MV-4-11 (cell line): ENCODE data around the gene CPTP.
A peak's percentile ranks its signal among the peaks of the same experiment; 100 is the strongest.

ENCODE experiments used
- DNase-seq: peaks from one replicate; lab custom pipeline; 2025; lab: John Stamatoyannopoulos, UW

The CPTP gene

DNA sequence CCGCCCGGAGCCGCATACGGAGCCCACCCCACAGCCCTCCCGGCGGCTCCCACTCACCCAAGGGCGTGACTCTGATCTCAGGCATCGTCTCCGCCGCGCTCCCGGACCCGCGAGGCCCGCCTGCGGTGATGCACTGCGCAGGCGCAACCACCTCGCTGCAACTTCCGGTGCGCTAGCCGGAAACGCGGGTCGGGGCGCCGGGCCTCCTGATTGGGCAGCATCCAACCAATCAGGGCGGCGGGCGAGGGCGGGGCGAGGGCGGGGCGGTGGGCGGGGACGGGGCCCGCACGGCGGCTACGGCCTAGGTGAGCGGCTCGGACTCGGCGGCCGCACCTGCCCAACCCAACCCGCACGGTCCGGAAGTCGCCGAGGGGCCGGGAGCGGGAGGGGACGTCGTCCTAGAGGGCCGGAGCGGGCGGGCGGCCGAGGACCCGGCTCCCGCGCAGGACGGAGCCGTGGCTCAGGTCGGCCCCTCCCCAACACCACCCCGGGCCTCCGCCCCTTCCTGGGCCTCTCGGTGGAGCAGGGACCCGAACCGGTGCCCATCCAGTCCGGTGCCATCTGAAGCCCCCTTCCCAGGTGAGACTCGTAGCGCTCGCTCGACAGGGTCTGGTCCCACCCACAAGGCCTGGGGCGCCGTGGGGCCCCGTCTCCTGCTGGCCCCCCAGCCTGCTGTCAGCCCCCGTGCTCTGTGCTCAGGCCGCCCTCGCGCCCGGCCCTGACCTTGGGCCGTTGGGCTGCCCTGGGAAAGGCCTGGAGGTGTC is at the start of gene CPTP, which contains the start of gene INTS11:
Gene CPTP, plus strand, starts transcription at position 279 of the 764 bp plus-strand sequence. CDS start 2,109 bp downstream, outside the sequence.
Gene INTS11, minus strand, starts transcription at position 137 of the 764 bp plus-strand sequence. Its CDS starts 52 bp downstream, at position 85.
- DNase-seq = peak; percentile 82

DNA sequence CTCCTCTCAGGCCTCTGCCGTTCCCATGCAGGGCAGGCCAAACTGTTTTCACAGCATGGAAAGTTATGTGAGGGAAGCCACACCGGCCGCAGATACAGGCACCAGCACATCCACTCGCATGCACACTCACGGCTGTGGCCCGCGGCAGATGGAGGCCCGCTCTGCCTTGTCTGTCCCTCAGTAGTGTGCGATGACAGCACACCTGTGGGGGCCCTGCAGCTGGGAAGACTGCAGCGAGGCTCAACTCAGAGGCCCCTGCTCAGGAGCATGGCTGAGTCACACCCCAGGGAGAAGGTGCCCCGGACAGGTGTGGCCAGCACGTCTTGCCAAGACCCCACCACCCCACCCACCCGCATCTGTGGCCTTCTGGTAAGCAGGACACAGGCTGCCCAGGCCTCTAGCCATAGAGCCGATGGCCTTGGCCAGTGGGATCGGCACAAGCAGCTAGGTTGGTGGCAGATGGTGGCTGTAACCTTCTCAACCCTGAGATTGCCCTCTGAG is 49.6 kb upstream of the CPTP start:
- no peak for DNase-seq

- no peak for DNase-seq
These were observed 48.8 kb upstream of the CPTP start for GRCh38 chr1:1275836-1276235.

- no peak for DNase-seq
These were observed 46.0 kb upstream of the CPTP start for GRCh38 chr1:1278620-1279019.

- no peak for DNase-seq
These were observed 45.6 kb upstream of the CPTP start for GRCh38 chr1:1279028-1279427.

- DNase-seq = no peak
These were observed 43.7 kb upstream of the CPTP start for GRCh38 chr1:1280782-1281481.

DNA sequence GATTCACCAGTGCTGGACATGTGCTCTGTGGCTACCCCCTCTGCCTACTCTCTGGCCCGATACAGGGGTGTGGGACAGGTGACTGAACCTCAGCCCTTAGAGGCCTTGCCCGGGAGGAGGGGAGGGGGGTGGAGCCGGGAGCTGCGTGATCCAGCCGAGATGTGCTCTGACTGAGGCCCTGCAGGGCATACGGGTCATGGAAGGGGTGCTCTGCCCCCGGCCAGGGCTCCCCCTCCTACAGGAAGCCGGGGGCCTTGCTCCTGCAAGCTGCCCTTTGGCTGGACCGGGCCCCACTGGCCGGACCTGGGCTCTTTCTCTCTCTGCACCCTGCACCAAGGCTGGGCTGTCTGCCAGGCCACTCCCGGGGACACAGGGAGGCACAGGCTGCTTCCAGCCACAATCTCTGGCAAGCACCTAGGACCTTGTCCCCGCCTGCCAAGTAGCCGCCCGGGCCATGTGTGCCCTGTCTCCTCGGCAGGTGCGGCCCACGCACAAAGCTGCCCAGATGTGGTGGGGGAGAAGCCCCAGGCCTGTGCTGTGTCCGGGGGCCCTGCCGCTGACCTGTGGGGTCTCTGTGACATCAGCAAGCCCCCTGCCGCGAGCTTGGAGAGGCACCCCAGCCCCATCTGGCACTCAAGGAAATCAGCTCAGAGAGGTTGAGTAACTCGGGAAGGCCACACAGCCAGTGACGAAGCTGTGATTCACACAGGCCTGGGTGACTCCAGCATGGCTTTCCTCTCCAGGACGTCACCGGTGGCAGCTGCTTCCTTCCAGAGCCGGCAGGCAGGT is 42.9 kb upstream of the CPTP start:
- DNase-seq = no peak

GRCh38 chr1:1282998-1283397 is 41.6 kb upstream of the CPTP start:
- peak; percentile 27 for DNase-seq

DNA sequence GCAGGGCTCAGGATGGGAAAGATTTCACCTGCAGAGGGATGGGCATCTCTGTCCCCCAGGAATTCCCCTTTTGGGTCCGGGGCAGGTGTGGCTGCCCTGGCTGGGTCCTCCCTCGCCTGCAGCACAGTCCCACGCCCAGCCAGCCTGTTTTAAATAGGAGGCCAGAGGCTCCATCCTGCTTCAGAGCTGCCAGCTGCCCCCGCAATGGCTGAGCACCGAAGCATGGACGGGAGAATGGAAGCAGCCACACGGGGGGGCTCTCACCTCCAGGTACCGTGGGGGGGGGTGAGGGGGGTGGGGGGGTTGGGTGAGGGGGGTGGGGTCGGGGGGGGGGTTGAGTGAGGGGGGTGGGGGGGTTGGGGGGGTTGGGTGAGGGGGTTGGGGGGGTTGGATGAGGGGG is 40.8 kb upstream of the CPTP start:
- no peak for DNase-seq

GRCh38 chr1:1284221-1285101 is 40.1 kb upstream of the CPTP start:
- DNase-seq = no peak

DNA sequence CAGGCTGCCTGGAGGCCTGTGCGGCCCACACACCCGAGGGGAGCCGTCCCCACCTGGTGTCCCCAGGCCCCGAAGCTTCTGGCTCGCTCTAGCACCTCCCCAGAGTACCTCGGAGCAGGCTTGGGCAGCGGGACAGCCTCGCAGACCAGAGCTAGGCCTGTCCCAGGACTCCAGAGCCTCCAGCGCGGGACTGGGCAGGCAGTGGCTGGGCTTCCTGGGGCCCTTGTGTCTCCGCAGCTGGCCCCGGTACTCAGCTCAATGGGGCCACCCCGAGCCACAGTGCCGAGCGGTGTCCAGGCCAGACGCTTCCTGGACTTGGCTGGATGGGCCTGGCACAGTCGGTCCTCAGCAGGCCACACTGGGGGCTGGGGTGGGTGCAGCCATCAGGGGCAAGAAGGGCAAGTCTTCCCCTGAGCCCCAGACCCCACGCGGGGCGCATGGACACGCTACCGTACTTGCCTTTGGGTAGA is 39.5 kb upstream of the CPTP start:
- DNase-seq = no peak

- no peak for DNase-seq
These were observed 38.8 kb upstream of the CPTP start for GRCh38 chr1:1285611-1286311.

DNA sequence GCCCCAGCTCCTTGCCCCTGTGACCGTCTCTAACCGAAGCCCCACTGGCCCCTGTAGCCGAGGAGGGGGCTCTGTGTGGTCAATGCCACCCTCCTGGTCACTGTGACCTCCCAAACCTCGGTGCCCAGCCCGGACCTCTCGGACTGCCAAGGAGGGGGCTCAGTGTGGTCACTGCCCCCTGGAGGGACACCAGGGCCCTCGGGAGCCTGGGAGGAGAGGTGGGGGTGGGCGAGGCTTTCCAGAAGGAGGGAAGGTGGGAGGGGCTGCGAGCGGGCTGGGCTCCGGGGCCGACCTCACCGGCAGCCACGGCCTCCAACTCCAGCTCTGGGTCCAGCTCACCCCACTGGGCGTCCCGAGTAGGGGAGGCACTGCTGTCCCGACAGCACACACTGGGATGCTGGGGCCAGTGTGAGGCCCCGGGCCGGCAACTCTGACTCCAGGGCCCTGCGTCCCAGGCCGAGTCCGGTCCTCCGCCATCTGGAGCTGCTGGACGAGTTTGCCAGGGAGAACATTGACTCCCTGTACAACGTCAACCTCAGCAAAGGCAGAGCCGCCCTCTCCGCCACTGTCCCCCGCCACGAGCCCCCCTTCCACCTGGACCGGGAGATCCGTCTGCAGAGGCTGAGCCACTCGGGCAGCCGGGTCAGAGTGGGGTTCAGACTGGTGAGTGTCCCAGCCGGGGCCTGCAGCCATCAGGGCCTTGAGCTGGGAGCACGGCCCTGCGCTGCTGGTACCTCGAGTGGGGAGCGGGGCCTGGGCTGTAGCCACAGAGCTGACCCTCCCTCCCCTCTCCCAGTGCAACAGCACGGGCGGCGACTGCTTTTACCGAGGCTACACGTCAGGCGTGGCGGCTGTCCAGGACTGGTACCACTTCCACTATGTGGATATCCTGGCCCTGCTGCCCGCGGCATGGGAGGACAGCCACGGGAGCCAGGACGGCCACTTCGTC is 38.0 kb upstream of the CPTP start:
- no peak for DNase-seq

GRCh38 chr1:1287288-1288110 is 37.1 kb upstream of the CPTP start:
- DNase-seq = no peak

- DNase-seq = peak; percentile 36
These were observed 34.3 kb upstream of the CPTP start for GRCh38 chr1:1290238-1290731.

GRCh38 chr1:1291023-1291528 is 33.5 kb upstream of the CPTP start:
- DNase-seq = no peak

GRCh38 chr1:1291548-1292441 is 32.8 kb upstream of the CPTP start:
- DNase-seq = peak; percentile 28
